ENCODE results near the gene NME9. TPM values are rescaled to one million over a fixed set of nuclear protein-coding genes. Genes with fewer than 3 reads are reported as not detected.
A peak's percentile ranks its signal among the peaks of the same experiment; 100 is the strongest.

NME9 gene
- total and polyA plus RNA-seq, 8 donors: 1.8 to 5.9 (median 3.6) TPM; not detected in 1

GRCh38 chr3:138356730-138357405, 27.2 kb upstream of the NME9 start:
- intact Hi-C loops (cut with DNase I): no loop called here
- no peak for TF ChIP-seq CTCF (IDR thresholded peaks at IDR 0.05)
- Histone ChIP-seq H3K9me3 (no peaks in the 10 kb centered on the region), H3K27ac (no peak overlapping the region), H3K27me3 (no peaks in the 10 kb centered on the region), H3K4me1 (no peaks in the 10 kb centered on the region), H3K4me3 (no peak overlapping the region), H3K36me3 (no peaks in the 10 kb centered on the region)
- ATAC-seq (no peak), DNase-seq (no peak)

- Histone ChIP-seq H3K4me1 (peaks cover under 1 to 6% of the 10 kb centered on the region in 2 donors), H3K36me3 (no peaks in the 10 kb centered on the region), H3K27me3 (no peaks in the 10 kb centered on the region), H3K9me3 (no peaks in the 10 kb centered on the region), H3K4me3 (no peak overlapping the region), H3K27ac (no peak overlapping the region)
- intact Hi-C loops (cut with DNase I): no loop called here
- TF ChIP-seq CTCF (IDR thresholded peaks at IDR 0.05): no peak
- no peak for ATAC-seq
- DNase-seq: no peak
Measured at GRCh38 chr3:138355071-138355470, 25.4 kb upstream of the NME9 start.

GRCh38 chr3:138354376-138354775, 24.7 kb upstream of the NME9 start:
- intact Hi-C loops (cut with DNase I): no loop called here
- DNase-seq: no peak
- peaks cover 6 to 13% of the 10 kb centered on the region in 2 donors for H3K4me1 ChIP-seq
- no peaks in the 10 kb centered on the region for H3K9me3 ChIP-seq
- H3K27me3 ChIP-seq: peaks cover 0 to under 1% of the 10 kb centered on the region in 2 donors
- H3K27ac ChIP-seq: no peak overlapping the region
- no peak for ATAC-seq
- H3K4me3 ChIP-seq: no peak overlapping the region
- TF ChIP-seq CTCF (IDR thresholded peaks at IDR 0.05): no peak
- H3K36me3 ChIP-seq: no peaks in the 10 kb centered on the region

GRCh38 chr3:138351916-138352550, 22.4 kb upstream of the NME9 start:
- no peaks in the 10 kb centered on the region for H3K9me3 ChIP-seq
- ATAC-seq: no peak
- no peak for TF ChIP-seq CTCF (IDR thresholded peaks at IDR 0.05)

GRCh38 chr3:138351151-138351550, 21.5 kb upstream of the NME9 start:
- Histone ChIP-seq H3K9me3 (no peaks in the 10 kb centered on the region), H3K4me3 (no peak overlapping the region), H3K27me3 (peaks cover 0 to 25% of the 10 kb centered on the region in 2 donors), H3K27ac (no peak overlapping the region), H3K36me3 (no peaks in the 10 kb centered on the region), H3K4me1 (peaks cover 9 to 25% of the 10 kb centered on the region in 2 donors)
- TF ChIP-seq CTCF (IDR thresholded peaks at IDR 0.05): no peak
- intact Hi-C loops (cut with DNase I): no loop called here
- ATAC-seq: peak; percentile 34
- DNase-seq: no peak

More at GRCh38 chr3:138351916-138352550, 22.4 kb upstream of the NME9 start:
- no peak overlapping the region for H3K27ac ChIP-seq
- peaks cover 9 to 24% of the 10 kb centered on the region in 2 donors for H3K4me1 ChIP-seq
- no peaks in the 10 kb centered on the region for H3K36me3 ChIP-seq
- no peak for DNase-seq
- intact Hi-C loops (cut with DNase I): no loop called here
- peaks cover 0 to 24% of the 10 kb centered on the region in 2 donors for H3K27me3 ChIP-seq
- H3K4me3 ChIP-seq: no peak overlapping the region

Measured in left lung (tissue), 10 donors.